HEK293 (cell line): Measurements from ENCODE around the gene GLG1.

Source experiments
- CTCF ChIP-seq: fragments of 450-650 bp; formaldehyde crosslinking; IDR thresholded peaks from 2 replicates; pipeline ENCODE4 v1.5.1; 2016; ENCODE audit warnings: missing biosample characterization, missing genetic modification characterization
- PATZ1 ChIP-seq: fragments of 450-650 bp; formaldehyde crosslinking; IDR thresholded peaks from 2 replicates; pipeline ENCODE4 v1.5.1; 2016; ENCODE audit warnings: missing biosample characterization, missing genetic modification characterization
- PBX3 ChIP-seq: sonication (generic); formaldehyde crosslinking; IDR thresholded peaks from 2 replicates; pipeline ENCODE4 v1.8.1; 2022; ENCODE audit warnings: mild to moderate bottlenecking, moderate library complexity, missing genetic modification reagents
- ZBTB48 ChIP-seq: fragments of 450-650 bp; formaldehyde crosslinking; IDR thresholded peaks from 2 replicates; pipeline ENCODE4 v1.5.1; 2016; ENCODE audit warnings: missing biosample characterization, missing genetic modification characterization
- ZBTB49 ChIP-seq: fragments of 450-650 bp; formaldehyde crosslinking; IDR thresholded peaks from 2 replicates; pipeline ENCODE4 v1.5.1; 2016; ENCODE audit warnings: missing biosample characterization, missing genetic modification characterization, low read depth
- ZBTB8A ChIP-seq: fragments of 450-650 bp; formaldehyde crosslinking; IDR thresholded peaks from 2 replicates; pipeline ENCODE4 v1.5.1; 2016; ENCODE audit warnings: missing biosample characterization, missing genetic modification characterization
- ZFP3 ChIP-seq: fragments of 450-650 bp; formaldehyde crosslinking; IDR thresholded peaks from 2 replicates; pipeline ENCODE4 v1.5.1; 2016; ENCODE audit warnings: low read depth, missing biosample characterization, missing genetic modification characterization
- ZNF133 ChIP-seq: fragments of 450-650 bp; formaldehyde crosslinking; IDR thresholded peaks from 2 replicates; pipeline ENCODE4 v1.5.1; 2016; ENCODE audit warnings: missing biosample characterization, missing genetic modification characterization
- ZNF777 ChIP-seq: fragments of 450-650 bp; formaldehyde crosslinking; IDR thresholded peaks from 2 replicates; pipeline ENCODE4 v1.5.1; 2017; ENCODE audit warnings: missing biosample characterization, missing genetic modification characterization, borderline replicate concordance

- no peak for TF ChIP-seq ZFP3
- peak; percentile 60; the same call in 1 of the 2 replicates for TF ChIP-seq CTCF (tag by site-specific recombination)
- no peak for TF ChIP-seq ZBTB48 (tag by site-specific recombination)
- no peak for TF ChIP-seq ZNF777 (tag by site-specific recombination)
- no peak for TF ChIP-seq PATZ1 (tag by site-specific recombination)
- TF ChIP-seq ZBTB49 (tag by site-specific recombination) = no peak
- no peak for TF ChIP-seq PBX3 (CRISPR knock-in tag)
- no peak for TF ChIP-seq ZNF133 (tag by site-specific recombination)
- TF ChIP-seq ZBTB8A (tag by site-specific recombination) = no peak
These were observed 16.4 kb upstream of the GLG1 start for GRCh38 chr16:74623214-74623838.
